CD14-positive monocyte (primary cell): ENCODE measurements around the gene NBPF1. TPM values are rescaled to one million over a fixed set of nuclear protein-coding genes. Genes with fewer than 3 reads are reported as not detected.
"Not testable (repeated sequence)": the region's sequence is repeated elsewhere in the genome, so short reads cannot be mapped to it uniquely, and the experiment has no call there.

Source experiments
- DNase-seq, 3 donors: peaks; one replicate each; pipeline ENCODE4 v3.0.0-alpha.2; 2011 to 2022
- H2AFZ ChIP-seq: 2 replicates; pipeline ENCODE4 v1.6.0; 2012; ENCODE audit warnings: mild to moderate bottlenecking, low read depth, low read length, inconsistent platforms; ENCODE audit not compliant: insufficient read depth, poor library complexity, severe bottlenecking
- H3K27ac ChIP-seq, 2 donors: 1 replicate in 1 of 2; 2 replicates in 1 of 2; pipeline ENCODE4 v1.5.1; 2012 to 2013; ENCODE audit warnings: low read length in 2 of 2, control low read depth in 1 of 2, inconsistent platforms in 1 of 2, low read depth in 1 of 2, mild to moderate bottlenecking in 1 of 2
- H3K27me3 ChIP-seq, 2 donors: one replicate each; pipeline versions ENCODE4 v1.6.0 to v1.6.1; 2011 to 2013; ENCODE audit warnings: low read length in 2 of 2; ENCODE audit not compliant: control insufficient read depth in 2 of 2, insufficient read depth in 2 of 2
- H3K36me3 ChIP-seq, 2 donors: replicated peaks in 1 of 2; 1 replicate in 1 of 2; 2 replicates in 1 of 2; pipeline versions ENCODE4 v1.5.1 to v1.6.1; 2012 to 2013; ENCODE audit warnings: low read length in 2 of 2, control low read depth in 1 of 2, inconsistent platforms in 1 of 2, mild to moderate bottlenecking in 1 of 2; ENCODE audit not compliant: insufficient read depth in 2 of 2, control insufficient read depth in 1 of 2
- H3K4me1 ChIP-seq, 2 donors: 1 replicate in 1 of 2; 2 replicates in 1 of 2; pipeline versions ENCODE4 v1.5.1 to v1.6.1; 2012 to 2013; ENCODE audit warnings: low read length in 2 of 2, control low read depth in 1 of 2, inconsistent platforms in 1 of 2, mild to moderate bottlenecking in 1 of 2, moderate library complexity in 1 of 2; ENCODE audit not compliant: insufficient read depth in 2 of 2, control insufficient read depth in 1 of 2
- H3K4me2 ChIP-seq: replicated peaks from 2 replicates; pipeline ENCODE3; 2012; ENCODE audit warnings: low read length, moderate library complexity, mild to moderate bottlenecking; ENCODE audit not compliant: poor library complexity, severe bottlenecking; ENCODE audit errors: extremely low read depth
- H3K4me3 ChIP-seq, 3 experiments: fragments of 200-600 bp in 1 of 3; sonication (generic) in 1 of 3; replicated peaks in 1 of 3; 1 replicate in 2 of 3; 2 replicates in 1 of 3; pipeline ENCODE4 v1.5.1; 2011 to 2013; ENCODE audit warnings: low read length in 3 of 3, mild to moderate bottlenecking in 3 of 3, control low read depth in 2 of 3, low read depth in 2 of 3, inconsistent platforms in 1 of 3, moderate library complexity in 1 of 3
- H3K79me2 ChIP-seq: 2 replicates; pipeline ENCODE4 v1.6.0; 2012; ENCODE audit warnings: mild to moderate bottlenecking, control low read depth, inconsistent platforms, low read length, moderate library complexity; ENCODE audit not compliant: insufficient read depth
- H3K9ac ChIP-seq: 2 replicates; pipeline ENCODE4 v1.6.0; 2017; ENCODE audit warnings: low read length, mild to moderate bottlenecking; ENCODE audit not compliant: insufficient read depth, poor library complexity, severe bottlenecking
- H3K9me3 ChIP-seq, 2 donors: replicated peaks in 1 of 2; 1 replicate in 1 of 2; 2 replicates in 1 of 2; pipeline versions ENCODE4 v1.5.1 to v1.6.1; 2012 to 2013; ENCODE audit warnings: low read length in 2 of 2, control low read depth in 1 of 2; ENCODE audit not compliant: control insufficient read depth in 1 of 2, insufficient read depth in 1 of 2
- H4K20me1 ChIP-seq: 2 replicates; pipeline ENCODE4 v1.6.0; 2012; ENCODE audit warnings: mild to moderate bottlenecking, low read length, control low read depth, moderate library complexity; ENCODE audit not compliant: insufficient read depth
- H3K27ac Mint-ChIP-seq, 7 donors: one replicate each; pipeline ENCODE4 v1.8.0; 2020; ENCODE audit warnings: mild to moderate bottlenecking in 7 of 7, mixed read lengths in 7 of 7, moderate library complexity in 6 of 7, inconsistent platforms in 2 of 7
- H3K27me3 Mint-ChIP-seq, 3 donors: one replicate each; pipeline ENCODE4 v1.8.0; 2021 to 2022; ENCODE audit warnings: low read depth in 3 of 3, mild to moderate bottlenecking in 3 of 3, mixed read lengths in 3 of 3, moderate library complexity in 3 of 3, inconsistent platforms in 1 of 3
- H3K36me3 Mint-ChIP-seq, 2 donors: one replicate each; pipeline ENCODE4 v1.8.0; 2020; ENCODE audit warnings: mixed read lengths in 2 of 2, inconsistent platforms in 1 of 2, mild to moderate bottlenecking in 1 of 2
- H3K4me1 Mint-ChIP-seq: one replicate; pipeline ENCODE4 v1.8.0; 2020; ENCODE audit warnings: mild to moderate bottlenecking, mixed read lengths
- H3K4me3 Mint-ChIP-seq, 2 donors: one replicate each; pipeline ENCODE4 v1.8.0; 2020; ENCODE audit warnings: mild to moderate bottlenecking in 2 of 2, mixed read lengths in 2 of 2, moderate library complexity in 1 of 2
- H3K9me3 Mint-ChIP-seq, 7 donors: one replicate each; pipeline ENCODE4 v1.8.0; 2020 to 2022; ENCODE audit warnings: mixed read lengths in 7 of 7, mild to moderate bottlenecking in 6 of 7, moderate library complexity in 6 of 7, inconsistent platforms in 2 of 7
- WGBS: methylation state at CpG from one replicate; pipeline ENCODE4 v1.1.5; 2013; ENCODE audit warnings: missing lambda C conversion rate; ENCODE audit not compliant: insufficient coverage; 5-methylcytosine and 5-hydroxymethylcytosine counted together
- intact Hi-C, 2 donors: fragments of 100-400 bp; cut with micrococcal nuclease; formaldehyde crosslinking; loops; one replicate each; pipeline versions ENCODE4 v1.15.0 to v1.15.1; 2023
- polyA plus RNA-seq, 3 donors: library from polyadenylated mRNA; depleted of rRNA in 1 of 3; unstranded in 2 of 3; stranded (reverse) in 1 of 3; fragments of 300-500 nt in 2 of 3; fragments of >200 nt in 1 of 3; fragmentation: Illumina TruSeq in 2 of 3; gene quantifications; 1 replicate in 2 of 3; 2 replicates in 1 of 3; pipeline ENCODE4 v1.2.3, GENCODE V29; 2012 to 2021
- TF ChIP-seq, protein P1 (sequence below): fragments of 200-600 bp; IDR thresholded peaks from one replicate; pipeline ENCODE4 v1.8.0; 2022; ENCODE audit warnings: antibody characterized with exemption, mild to moderate bottlenecking

NBPF1 gene
- polyA plus RNA-seq, 3 donors, result 2.6 to 9.0 (median 4.3) TPM

- Histone ChIP-seq H3K4me3 (no peak overlapping the region), H3K4me2 (no peak overlapping the region), H3K27ac (no peak overlapping the region), H3K27me3 (no peaks in the 10 kb centered on the region), H3K9me3 (no peaks in the 10 kb centered on the region), H3K9ac (no peak overlapping the region), H4K20me1 (no peaks in the 10 kb centered on the region), H3K36me3 (peaks cover 87 to 94% of the 10 kb centered on the region in 2 donors), H3K79me2 (no peaks in the 10 kb centered on the region), H2AFZ (no peak overlapping the region), H3K4me1 (no peaks in the 10 kb centered on the region)
- H3K27ac Mint-ChIP-seq, result peak overlapping the region in 1 of 7 donors; percentile 36
- H3K4me1 Mint-ChIP-seq, result no peaks in the 10 kb centered on the region
- TF ChIP-seq, protein P1, sequence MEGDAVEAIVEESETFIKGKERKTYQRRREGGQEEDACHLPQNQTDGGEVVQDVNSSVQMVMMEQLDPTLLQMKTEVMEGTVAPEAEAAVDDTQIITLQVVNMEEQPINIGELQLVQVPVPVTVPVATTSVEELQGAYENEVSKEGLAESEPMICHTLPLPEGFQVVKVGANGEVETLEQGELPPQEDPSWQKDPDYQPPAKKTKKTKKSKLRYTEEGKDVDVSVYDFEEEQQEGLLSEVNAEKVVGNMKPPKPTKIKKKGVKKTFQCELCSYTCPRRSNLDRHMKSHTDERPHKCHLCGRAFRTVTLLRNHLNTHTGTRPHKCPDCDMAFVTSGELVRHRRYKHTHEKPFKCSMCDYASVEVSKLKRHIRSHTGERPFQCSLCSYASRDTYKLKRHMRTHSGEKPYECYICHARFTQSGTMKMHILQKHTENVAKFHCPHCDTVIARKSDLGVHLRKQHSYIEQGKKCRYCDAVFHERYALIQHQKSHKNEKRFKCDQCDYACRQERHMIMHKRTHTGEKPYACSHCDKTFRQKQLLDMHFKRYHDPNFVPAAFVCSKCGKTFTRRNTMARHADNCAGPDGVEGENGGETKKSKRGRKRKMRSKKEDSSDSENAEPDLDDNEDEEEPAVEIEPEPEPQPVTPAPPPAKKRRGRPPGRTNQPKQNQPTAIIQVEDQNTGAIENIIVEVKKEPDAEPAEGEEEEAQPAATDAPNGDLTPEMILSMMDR, result peak; percentile 18
- no peak for DNase-seq
- WGBS, result 94% methylated on average over 22 of the region's 25 CpGs
- intact Hi-C loops, result no loop called here
- H3K9me3 Mint-ChIP-seq, result no peaks in the 10 kb centered on the region
- H3K36me3 Mint-ChIP-seq, result peaks cover 36 to 56% of the 10 kb centered on the region in 2 donors
- H3K4me3 Mint-ChIP-seq, result no peak overlapping the region
- peaks cover 0 to 2% (median 0%) of the 10 kb centered on the region in 3 donors for H3K27me3 Mint-ChIP-seq
These were observed 12.4 kb upstream of the NBPF1 start for GRCh38 chr1:16625497-16626408.

- intact Hi-C loops, result loop anchor here in 1 of 2 donors (2.0 kb wide), 1 partner anchor 13 kb away; no protein-coding TSS in a partner anchor
These were observed 10.7 kb upstream of the NBPF1 start for GRCh38 chr1:16623812-16624719.

DNA sequence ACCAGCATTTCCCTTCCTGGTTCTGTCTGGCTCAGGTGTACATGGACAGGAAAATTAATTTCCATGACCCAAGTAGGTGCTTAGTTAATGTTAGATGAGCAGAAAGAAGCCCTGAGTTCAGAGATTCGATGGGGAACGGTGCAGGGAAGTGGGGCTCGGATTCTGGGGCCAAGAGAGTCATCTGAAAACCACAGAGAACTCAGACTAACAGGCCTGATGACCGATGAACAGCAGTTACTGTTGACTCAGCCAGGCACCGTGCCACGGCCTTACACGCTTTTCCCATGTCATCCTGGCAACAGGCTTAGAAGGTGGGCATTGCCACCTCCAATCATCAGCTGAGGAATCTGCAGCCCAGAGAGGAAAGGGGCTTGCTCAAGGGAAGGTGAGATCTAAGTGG, 10.0 kb upstream of the NBPF1 start:
- H3K9me3 Mint-ChIP-seq, H3K27ac Mint-ChIP-seq, H3K27me3 ChIP-seq, H3K9ac ChIP-seq, H2AFZ ChIP-seq, DNase-seq, H3K27ac ChIP-seq, H3K4me3 Mint-ChIP-seq, H3K79me2 ChIP-seq, H4K20me1 ChIP-seq, H3K4me3 ChIP-seq, H3K4me1 ChIP-seq, H3K4me1 Mint-ChIP-seq, H3K27me3 Mint-ChIP-seq, H3K4me2 ChIP-seq, H3K9me3 ChIP-seq: not testable (repeated sequence)
- H3K36me3 Mint-ChIP-seq, result peaks cover 12 to 32% of the 10 kb centered on the region in 2 donors
- WGBS, result 87% methylated on average over 7 of the region's 7 CpGs
- intact Hi-C loops, result loop anchor here in 1 of 2 donors (2.0 kb wide), 1 partner anchor 13 kb away; no protein-coding TSS in a partner anchor
- H3K36me3 ChIP-seq, result peaks cover 77 to 84% of the 10 kb centered on the region in 2 donors

More at GRCh38 chr1:16623812-16624719, 10.7 kb upstream of the NBPF1 start:
- H3K4me1 Mint-ChIP-seq, H3K4me3 Mint-ChIP-seq, H3K27ac Mint-ChIP-seq, H3K79me2 ChIP-seq, H3K4me1 ChIP-seq, H3K9me3 ChIP-seq, H3K4me3 ChIP-seq, H4K20me1 ChIP-seq, H3K9ac ChIP-seq, H3K27me3 Mint-ChIP-seq, H3K9me3 Mint-ChIP-seq, H3K27ac ChIP-seq, H3K4me2 ChIP-seq, H3K27me3 ChIP-seq, H2AFZ ChIP-seq, DNase-seq: not testable (repeated sequence)
- H3K36me3 Mint-ChIP-seq, result peaks cover 19 to 39% of the 10 kb centered on the region in 2 donors
- peaks cover 79 to 84% of the 10 kb centered on the region in 2 donors for H3K36me3 ChIP-seq
- 95% methylated on average over 27 of the region's 27 CpGs for WGBS
